NT2/D1 (cell line): ENCODE measurements around the gene LRRC75A.
"Not testable (repeated sequence)": the region's sequence is repeated elsewhere in the genome, so short reads cannot be mapped to it uniquely, and the experiment has no call there.

Experiments
- DNase-seq: peaks from one replicate; pipeline ENCODE4 v3.0.0-alpha.2; 2011; ENCODE audit warnings: low read depth, low spot score
- H3K27me3 ChIP-seq: 2 replicates; pipeline ENCODE4 v1.6.0; 2011; ENCODE audit warnings: mild to moderate bottlenecking; ENCODE audit not compliant: insufficient read length, insufficient read depth
- H3K36me3 ChIP-seq: 2 replicates; pipeline ENCODE4 v1.6.1; 2011; ENCODE audit warnings: mild to moderate bottlenecking, low read length, mixed read lengths; ENCODE audit not compliant: insufficient read depth, insufficient read length
- H3K4me1 ChIP-seq: 2 replicates; pipeline ENCODE4 v1.5.1; 2011; ENCODE audit not compliant: insufficient read depth, insufficient read length
- H3K4me3 ChIP-seq: 2 replicates; pipeline ENCODE4 v1.5.1; 2011; ENCODE audit warnings: low read depth; ENCODE audit not compliant: insufficient read length
- H3K9ac ChIP-seq: 2 replicates; pipeline ENCODE4 v1.6.0; 2011; ENCODE audit warnings: low read depth; ENCODE audit not compliant: insufficient read length
- H3K9me3 ChIP-seq: 2 replicates; pipeline ENCODE4 v1.5.1; 2011; ENCODE audit warnings: mild to moderate bottlenecking, low read length; ENCODE audit not compliant: insufficient read depth
- SUZ12 ChIP-seq: IDR thresholded peaks from 2 replicates; pipeline ENCODE4 v1.6.1; 2011; ENCODE audit not compliant: insufficient read length, insufficient read depth; ENCODE audit errors: extremely low read depth
- YY1 ChIP-seq: IDR thresholded peaks from 2 replicates; pipeline ENCODE4 v1.6.1; 2011; ENCODE audit not compliant: insufficient read length, insufficient read depth
- ZNF274 ChIP-seq: IDR thresholded peaks from 2 replicates; pipeline ENCODE4 v1.6.1; 2011; ENCODE audit warnings: mild to moderate bottlenecking, low read depth, low read length

Gene LRRC75A

DNA sequence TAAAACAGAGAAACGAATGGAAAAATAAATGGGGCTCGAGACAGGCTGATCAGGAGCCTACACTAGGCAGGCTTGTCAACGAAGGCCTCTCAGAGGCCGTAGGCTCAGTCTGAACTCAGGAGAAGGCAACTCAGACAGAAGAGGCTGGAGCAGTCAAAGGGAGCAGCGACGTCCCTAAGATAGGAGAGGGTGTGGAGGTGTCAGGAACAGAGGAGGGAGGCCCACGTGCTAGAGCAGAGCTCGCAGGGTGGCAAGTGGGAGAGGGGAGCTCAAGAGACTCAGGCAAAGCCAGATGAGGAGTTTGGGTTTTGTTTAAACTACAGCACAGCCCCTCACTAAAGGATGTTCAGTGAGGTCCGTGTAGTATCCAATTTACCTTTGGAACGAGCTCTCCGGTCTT lies 32.7 kb downstream of the LRRC75A start:
- peaks cover 12% of the 10 kb centered on the region for H3K36me3 ChIP-seq
- DNase-seq: no peak
- H3K4me3 ChIP-seq: no peak overlapping the region
- H3K9ac ChIP-seq: no peak overlapping the region
- H3K27me3 ChIP-seq: no peaks in the 10 kb centered on the region
- no peaks in the 10 kb centered on the region for H3K9me3 ChIP-seq
- H3K4me1 ChIP-seq: peaks cover 15% of the 10 kb centered on the region
- TF ChIP-seq ZNF274 (no peak), YY1 (no peak), SUZ12 (no peak)

DNA sequence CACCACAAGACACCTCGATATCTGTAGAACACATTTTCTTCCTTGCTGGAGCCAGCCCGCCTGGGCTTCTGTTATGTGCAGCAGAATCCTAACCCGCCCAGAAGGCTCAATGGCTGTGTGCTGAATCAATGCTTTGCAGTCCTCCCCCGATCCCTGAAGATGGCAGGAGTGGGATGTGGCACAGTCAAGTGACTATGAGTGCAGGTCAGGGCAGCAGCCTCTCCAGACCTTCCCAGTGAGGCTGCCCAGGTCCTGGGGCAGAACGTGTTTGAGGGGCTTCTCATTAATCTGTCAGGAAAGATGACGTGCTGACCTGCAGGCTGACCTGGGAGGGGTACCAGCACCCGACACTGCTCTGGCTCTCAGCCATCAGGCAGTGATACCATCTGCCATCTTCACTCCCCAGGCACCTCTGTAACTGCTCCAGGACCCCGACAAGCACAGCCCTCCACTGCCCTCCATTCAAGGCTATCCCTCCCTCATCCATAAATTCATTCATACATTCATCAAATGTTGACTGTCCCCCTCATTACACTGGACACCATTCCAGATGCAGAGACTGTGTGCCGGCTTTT lies 35.2 kb downstream of the LRRC75A start:
- Histone ChIP-seq H3K4me1 (peaks cover 7% of the 10 kb centered on the region), H3K9ac (no peak overlapping the region), H3K36me3 (peaks cover 9% of the 10 kb centered on the region), H3K4me3 (no peak overlapping the region), H3K27me3 (no peaks in the 10 kb centered on the region), H3K9me3 (no peaks in the 10 kb centered on the region)
- DNase-seq: no peak
- no peak for TF ChIP-seq YY1
- TF ChIP-seq SUZ12: no peak
- TF ChIP-seq ZNF274: no peak

DNA sequence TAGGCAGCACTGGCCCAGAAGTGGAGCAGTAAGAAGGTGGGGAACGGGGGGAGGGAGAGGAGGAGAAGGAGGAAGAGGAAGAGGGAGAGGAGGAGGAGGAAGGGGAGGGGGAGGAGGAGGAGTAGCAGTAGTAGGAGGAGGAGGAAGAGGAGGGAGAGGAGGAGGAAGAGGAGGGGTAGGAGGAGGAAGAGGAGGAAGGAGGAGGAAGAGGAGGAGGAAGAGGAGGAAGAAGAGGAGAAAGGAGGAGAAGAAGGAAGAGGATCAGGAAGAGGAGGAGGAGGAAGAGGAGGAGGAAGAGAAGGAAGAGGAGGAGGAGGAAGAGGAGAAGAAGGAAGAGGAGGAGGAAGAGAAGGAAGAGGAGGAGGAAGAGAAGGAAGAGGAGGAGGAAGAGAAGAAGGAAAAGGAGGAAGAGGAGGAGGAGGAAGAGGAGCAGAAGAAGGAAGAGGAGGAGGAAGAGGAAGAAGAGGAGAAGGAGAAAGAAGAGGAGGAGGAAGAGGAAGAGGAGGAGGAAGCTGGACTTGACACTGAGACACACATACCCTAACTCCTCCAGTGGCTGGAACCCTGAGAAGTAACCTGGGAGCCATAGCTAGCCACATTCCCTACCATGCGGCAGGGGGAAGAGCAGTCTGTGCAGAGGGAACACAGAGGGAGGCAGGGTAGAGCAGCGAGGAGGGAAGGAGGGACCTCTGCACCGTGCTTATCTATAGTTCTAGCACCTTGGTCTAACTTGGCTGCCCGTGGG lies 35.8 kb downstream of the LRRC75A start:
- DNase-seq: no peak
- TF ChIP-seq ZNF274 (no peak), YY1 (no peak), SUZ12 (no peak)
- no peaks in the 10 kb centered on the region for H3K27me3 ChIP-seq
- no peak overlapping the region for H3K9ac ChIP-seq
- H3K4me1 ChIP-seq: peaks cover 7% of the 10 kb centered on the region
- no peak overlapping the region for H3K4me3 ChIP-seq
- H3K9me3 ChIP-seq: no peaks in the 10 kb centered on the region
- H3K36me3 ChIP-seq: peaks cover 9% of the 10 kb centered on the region

DNA sequence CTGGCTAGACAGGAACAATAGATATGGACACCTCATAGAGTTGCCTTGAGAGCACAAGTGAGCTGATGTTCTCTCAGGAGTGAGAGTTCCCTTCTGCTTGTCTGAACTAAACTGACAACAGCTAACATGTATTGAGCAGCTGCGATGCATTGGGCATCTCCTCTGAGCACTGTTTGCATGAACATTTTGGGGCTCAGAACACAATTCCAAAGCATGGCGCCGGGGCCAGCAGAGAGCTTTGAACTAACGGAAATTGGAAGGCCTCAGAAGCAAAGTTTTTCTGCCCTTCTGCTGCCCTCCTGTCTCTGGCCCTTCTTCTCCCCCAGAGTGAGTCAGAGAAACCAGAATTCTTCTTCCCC lies 38.5 kb downstream of the LRRC75A start:
- TF ChIP-seq ZNF274 (no peak), SUZ12 (no peak), YY1 (no peak)
- H3K9ac ChIP-seq: no peak overlapping the region
- DNase-seq: no peak
- H3K4me3 ChIP-seq: no peak overlapping the region
- H3K9me3 ChIP-seq: no peaks in the 10 kb centered on the region
- peaks cover 6% of the 10 kb centered on the region for H3K4me1 ChIP-seq
- H3K36me3 ChIP-seq: peaks cover 26% of the 10 kb centered on the region
- no peaks in the 10 kb centered on the region for H3K27me3 ChIP-seq

DNA sequence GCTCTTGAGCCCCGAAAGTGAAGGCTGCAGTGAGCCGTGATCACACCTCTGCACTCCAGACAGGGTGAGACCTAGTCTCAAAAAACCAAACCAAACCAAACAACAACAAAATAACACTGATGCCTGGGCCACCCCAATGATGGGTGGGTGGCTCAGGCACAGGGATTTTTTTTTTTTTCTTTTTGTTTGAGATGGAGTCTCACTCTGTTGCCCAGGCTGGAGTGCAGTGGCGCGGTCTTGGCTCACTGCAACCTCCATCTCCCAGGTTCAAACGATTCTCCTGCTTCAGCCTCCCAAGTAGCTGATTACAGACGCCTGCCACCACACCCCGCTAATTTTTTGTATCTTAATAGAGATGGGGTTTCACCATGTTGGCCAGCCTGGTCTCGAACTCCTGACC lies 39.7 kb downstream of the LRRC75A start:
- not testable (repeated sequence) for H3K4me3 ChIP-seq, DNase-seq

DNA sequence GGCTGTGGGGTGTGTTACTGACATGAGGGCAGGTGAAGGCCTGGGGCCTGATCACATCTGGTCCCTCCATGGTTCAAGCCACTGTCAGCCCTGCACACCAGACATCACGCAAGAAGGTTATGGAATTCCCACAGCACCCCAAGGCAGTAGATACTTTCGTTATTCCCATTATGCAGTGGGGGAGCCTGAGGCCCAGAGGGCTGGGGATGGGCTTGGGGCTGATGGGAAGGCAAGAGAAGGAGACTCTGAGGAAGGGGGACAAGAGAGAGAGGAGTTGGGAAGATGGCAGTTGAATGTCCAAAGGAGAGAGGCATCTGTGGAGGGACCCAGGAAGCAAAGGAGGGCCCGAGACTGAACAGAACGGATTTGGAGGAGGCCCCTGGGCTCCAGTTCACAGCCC lies 42.0 kb downstream of the LRRC75A start:
- peaks cover 11% of the 10 kb centered on the region for H3K4me1 ChIP-seq

More for the DNA sequence above, 39.7 kb downstream of the LRRC75A start:
- H3K27me3 ChIP-seq, H3K9me3 ChIP-seq, H3K9ac ChIP-seq, H3K4me1 ChIP-seq: not testable (repeated sequence)
- H3K36me3 ChIP-seq: peaks cover 37% of the 10 kb centered on the region

DNA sequence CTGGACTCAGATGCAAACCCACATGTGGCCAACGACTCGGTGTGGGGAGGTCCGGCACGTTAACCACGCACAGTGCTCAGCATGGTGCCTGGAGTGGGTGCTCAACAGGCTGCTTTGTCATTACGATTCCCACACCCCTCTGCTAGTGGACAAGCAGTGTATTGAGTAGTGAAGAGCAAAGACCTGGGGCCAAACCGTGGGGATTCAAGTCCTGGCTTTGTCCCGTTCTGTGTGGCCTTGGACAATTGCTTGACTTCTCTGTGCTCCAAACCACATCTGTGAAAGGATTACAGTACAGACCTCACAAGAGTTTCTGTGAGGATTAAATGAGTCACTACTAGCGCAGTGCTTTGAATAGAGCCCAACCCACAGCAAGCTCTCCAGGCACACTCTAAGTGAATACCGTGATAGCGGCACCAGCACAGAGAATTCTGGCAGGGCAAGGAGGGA lies 42.8 kb downstream of the LRRC75A start:
- TF ChIP-seq ZNF274: no peak
- TF ChIP-seq SUZ12: no peak
- no peak for TF ChIP-seq YY1
- DNase-seq: no peak
- peaks cover 53% of the 10 kb centered on the region for H3K36me3 ChIP-seq

More for the DNA sequence above, 42.0 kb downstream of the LRRC75A start:
- Histone ChIP-seq H3K27me3 (no peaks in the 10 kb centered on the region), H3K9ac (no peak overlapping the region), H3K36me3 (peaks cover 47% of the 10 kb centered on the region), H3K9me3 (no peaks in the 10 kb centered on the region), H3K4me3 (no peak overlapping the region)
- no peak for DNase-seq
- no peak for TF ChIP-seq ZNF274
- no peak for TF ChIP-seq YY1
- TF ChIP-seq SUZ12: no peak

More for the DNA sequence above, 42.8 kb downstream of the LRRC75A start:
- H3K9me3 ChIP-seq: no peaks in the 10 kb centered on the region
- peak overlapping the region; percentile 8 for H3K9ac ChIP-seq
- no peaks in the 10 kb centered on the region for H3K27me3 ChIP-seq
- no peak overlapping the region for H3K4me3 ChIP-seq
- peaks cover 14% of the 10 kb centered on the region for H3K4me1 ChIP-seq
